Mammary epithelial cell (primary cell): ENCODE data around the gene DESI2.

Source experiments
- EZH2 ChIP-seq: IDR thresholded peaks from 2 replicates; pipeline ENCODE4 v1.6.1; 2012; ENCODE audit warnings: low read length, inconsistent platforms, borderline replicate concordance
- TF ChIP-seq, protein P1 (sequence below), 2 donors: IDR thresholded peaks in 1 of 2; conservative IDR thresholded peaks in 1 of 2; 2 replicates each; pipeline ENCODE4 v1.5.1; 2011 to 2012; ENCODE audit warnings: inconsistent platforms in 2 of 2, low read length in 2 of 2, mild to moderate bottlenecking in 2 of 2, control low read depth in 1 of 2, low read depth in 1 of 2; ENCODE audit not compliant: insufficient read depth in 1 of 2; ENCODE audit errors: extremely low read depth in 1 of 2

DNA sequence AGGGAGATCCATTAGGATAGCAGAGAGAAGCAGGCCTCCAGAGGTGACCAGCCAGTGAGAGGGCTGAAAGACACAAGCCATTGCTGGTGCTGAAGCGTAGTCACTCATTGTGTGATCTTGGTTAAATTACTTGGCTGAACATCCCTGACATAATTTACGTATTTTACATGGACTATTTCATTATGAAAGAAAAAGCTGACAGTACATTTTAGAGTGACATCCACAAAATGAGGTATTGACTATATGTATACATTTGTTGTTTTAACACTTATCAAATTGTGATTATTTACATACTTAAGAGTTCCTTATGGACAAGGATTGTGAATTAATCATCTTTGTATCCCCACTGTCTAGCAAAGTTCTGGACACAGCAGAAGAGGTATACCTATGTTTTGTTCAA is 14.9 kb downstream of the DESI2 start:
- TF ChIP-seq, protein P1, sequence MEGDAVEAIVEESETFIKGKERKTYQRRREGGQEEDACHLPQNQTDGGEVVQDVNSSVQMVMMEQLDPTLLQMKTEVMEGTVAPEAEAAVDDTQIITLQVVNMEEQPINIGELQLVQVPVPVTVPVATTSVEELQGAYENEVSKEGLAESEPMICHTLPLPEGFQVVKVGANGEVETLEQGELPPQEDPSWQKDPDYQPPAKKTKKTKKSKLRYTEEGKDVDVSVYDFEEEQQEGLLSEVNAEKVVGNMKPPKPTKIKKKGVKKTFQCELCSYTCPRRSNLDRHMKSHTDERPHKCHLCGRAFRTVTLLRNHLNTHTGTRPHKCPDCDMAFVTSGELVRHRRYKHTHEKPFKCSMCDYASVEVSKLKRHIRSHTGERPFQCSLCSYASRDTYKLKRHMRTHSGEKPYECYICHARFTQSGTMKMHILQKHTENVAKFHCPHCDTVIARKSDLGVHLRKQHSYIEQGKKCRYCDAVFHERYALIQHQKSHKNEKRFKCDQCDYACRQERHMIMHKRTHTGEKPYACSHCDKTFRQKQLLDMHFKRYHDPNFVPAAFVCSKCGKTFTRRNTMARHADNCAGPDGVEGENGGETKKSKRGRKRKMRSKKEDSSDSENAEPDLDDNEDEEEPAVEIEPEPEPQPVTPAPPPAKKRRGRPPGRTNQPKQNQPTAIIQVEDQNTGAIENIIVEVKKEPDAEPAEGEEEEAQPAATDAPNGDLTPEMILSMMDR (conservative IDR thresholded peaks at IDR 0.05 in 1 of 2, IDR thresholded peaks at IDR 0.05 in 1 of 2; ENCODE audit: extremely low read depth in 1 of 2, insufficient read depth in 1 of 2, low read depth in 1 of 2, low read length in 2 of 2), result no peak
- no peak for TF ChIP-seq EZH2
